ENCODE results near the gene ADAR. TPM values are rescaled to one million over a fixed set of nuclear protein-coding genes. Genes with fewer than 3 reads are reported as not detected.

ADAR gene
- total RNA-seq, 1 donor from 2014 or later = 128 TPM

DNA sequence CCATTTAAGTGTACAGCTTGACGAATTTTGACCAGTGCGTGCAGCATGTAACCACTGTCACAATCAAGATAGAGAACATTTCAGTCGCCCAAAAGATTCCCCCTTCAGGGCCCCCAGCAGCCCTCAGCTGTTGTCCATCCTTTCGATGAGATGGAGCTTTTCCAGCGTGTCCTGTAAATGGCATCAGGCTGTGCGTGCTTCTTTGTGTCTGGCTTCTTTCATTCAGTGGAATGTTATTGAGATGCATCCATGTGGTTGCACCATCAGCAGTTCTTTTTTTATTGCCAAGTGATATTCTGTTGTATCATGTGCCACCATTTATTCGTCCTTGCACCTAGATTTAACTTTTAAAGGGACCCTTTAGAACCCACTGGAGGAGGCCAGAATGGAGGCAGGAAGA lies 71.4 kb downstream of the ADAR start:
- H3K27ac ChIP-seq = no peak overlapping the region
- no peaks in the 10 kb centered on the region for H3K4me1 ChIP-seq

DNA sequence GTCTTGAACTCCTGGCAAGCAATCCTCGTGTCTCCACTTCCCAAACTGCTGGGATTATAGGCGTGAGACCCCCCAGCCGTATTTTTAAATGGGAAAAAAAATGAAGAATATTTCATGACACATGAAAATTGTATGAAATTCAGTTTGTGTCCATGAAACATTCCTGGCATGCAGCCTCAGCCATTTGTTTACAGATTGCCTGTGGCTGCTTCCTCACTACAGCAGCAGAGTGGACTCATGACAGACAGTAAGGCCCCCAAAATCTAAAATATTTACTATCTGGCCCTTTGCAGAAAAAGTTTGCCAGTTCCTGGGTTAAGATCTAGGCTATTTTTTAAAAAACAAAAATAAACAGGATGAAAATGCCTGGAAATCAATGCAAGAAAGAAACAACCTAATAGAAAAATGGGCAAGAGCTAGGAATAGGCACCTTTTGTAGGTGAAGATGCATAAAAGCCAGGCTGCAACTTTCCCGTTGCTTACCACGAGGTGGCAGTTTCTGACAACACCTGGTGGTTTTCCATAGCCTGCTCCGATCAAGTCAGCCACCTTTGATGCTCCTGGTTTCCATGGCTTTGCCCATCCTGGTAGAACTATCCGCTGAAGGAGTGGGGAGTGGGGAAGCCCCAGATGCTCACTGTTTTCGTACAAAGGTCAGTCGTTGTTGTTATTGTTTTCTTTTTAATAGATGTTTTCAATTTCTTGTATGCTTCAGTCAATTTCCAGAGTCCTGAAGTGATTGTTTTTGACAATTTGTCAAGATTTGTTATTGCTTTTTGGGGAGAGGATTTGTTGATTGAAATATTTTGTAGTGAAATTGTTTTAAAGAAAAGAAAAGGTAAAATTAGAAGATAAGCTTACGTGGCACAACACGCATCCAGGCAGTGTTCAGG lies 73.8 kb downstream of the ADAR start:
- Mint-ChIP-seq H3K4me3 (no peak overlapping the region), H3K9me3 (peaks cover 7% of the 10 kb centered on the region), H3K4me1 (peaks cover 4% of the 10 kb centered on the region)

More for the DNA sequence above, 71.4 kb downstream of the ADAR start:
- H3K4me1 Mint-ChIP-seq = peaks cover 7% of the 10 kb centered on the region
- DNase-seq (ENCODE audit: low spot score) = no peak
- Histone ChIP-seq H2AFZ (replicated peaks) (no peak overlapping the region), H3K27me3 (no peaks in the 10 kb centered on the region), H3K79me2 (ENCODE audit: low read depth) (no peaks in the 10 kb centered on the region), H3K4me2 (no peak overlapping the region), H3K9me3 (ENCODE audit: low read depth) (no peaks in the 10 kb centered on the region), H4K20me1 (ENCODE audit: low read depth) (no peaks in the 10 kb centered on the region), H3K36me3 (no peaks in the 10 kb centered on the region), H3F3A (ENCODE audit: low read depth) (no peaks in the 10 kb centered on the region), H3K9ac (no peak overlapping the region), H3K4me3 (no peak overlapping the region)
- no peak overlapping the region for H3K27ac Mint-ChIP-seq
- H3K4me3 Mint-ChIP-seq = no peak overlapping the region
- TF ChIP-seq EZH2 (IDR thresholded peaks at IDR 0.05) (no peak), EZH2phosphoT487 (IDR thresholded peaks at IDR 0.05) (no peak)
- TF ChIP-seq, protein P1, sequence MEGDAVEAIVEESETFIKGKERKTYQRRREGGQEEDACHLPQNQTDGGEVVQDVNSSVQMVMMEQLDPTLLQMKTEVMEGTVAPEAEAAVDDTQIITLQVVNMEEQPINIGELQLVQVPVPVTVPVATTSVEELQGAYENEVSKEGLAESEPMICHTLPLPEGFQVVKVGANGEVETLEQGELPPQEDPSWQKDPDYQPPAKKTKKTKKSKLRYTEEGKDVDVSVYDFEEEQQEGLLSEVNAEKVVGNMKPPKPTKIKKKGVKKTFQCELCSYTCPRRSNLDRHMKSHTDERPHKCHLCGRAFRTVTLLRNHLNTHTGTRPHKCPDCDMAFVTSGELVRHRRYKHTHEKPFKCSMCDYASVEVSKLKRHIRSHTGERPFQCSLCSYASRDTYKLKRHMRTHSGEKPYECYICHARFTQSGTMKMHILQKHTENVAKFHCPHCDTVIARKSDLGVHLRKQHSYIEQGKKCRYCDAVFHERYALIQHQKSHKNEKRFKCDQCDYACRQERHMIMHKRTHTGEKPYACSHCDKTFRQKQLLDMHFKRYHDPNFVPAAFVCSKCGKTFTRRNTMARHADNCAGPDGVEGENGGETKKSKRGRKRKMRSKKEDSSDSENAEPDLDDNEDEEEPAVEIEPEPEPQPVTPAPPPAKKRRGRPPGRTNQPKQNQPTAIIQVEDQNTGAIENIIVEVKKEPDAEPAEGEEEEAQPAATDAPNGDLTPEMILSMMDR (IDR thresholded peaks at IDR 0.05) = no peak
- H3K9me3 Mint-ChIP-seq = peaks cover 7% of the 10 kb centered on the region
- H3K27me3 Mint-ChIP-seq (ENCODE audit: insufficient read depth, low read depth) = peaks cover 13% of the 10 kb centered on the region
- no peaks in the 10 kb centered on the region for H3K36me3 Mint-ChIP-seq

More for the DNA sequence above, 73.8 kb downstream of the ADAR start:
- no peak overlapping the region for H2AFZ ChIP-seq (replicated peaks)
- H3K4me2 ChIP-seq = no peak overlapping the region
- H3F3A ChIP-seq (ENCODE audit: low read depth) = no peaks in the 10 kb centered on the region
- H3K9ac ChIP-seq = no peak overlapping the region
- H3K36me3 Mint-ChIP-seq = no peaks in the 10 kb centered on the region
- DNase-seq (ENCODE audit: low spot score) = peak; percentile 70
- no peaks in the 10 kb centered on the region for H3K27me3 ChIP-seq
- TF ChIP-seq EZH2 (IDR thresholded peaks at IDR 0.05) (no peak), EZH2phosphoT487 (IDR thresholded peaks at IDR 0.05) (no peak)
- TF ChIP-seq, protein P1 (IDR thresholded peaks at IDR 0.05) = peak; percentile 65
- H3K79me2 ChIP-seq (ENCODE audit: low read depth) = no peaks in the 10 kb centered on the region
- H3K27ac ChIP-seq = no peak overlapping the region
- H3K4me1 ChIP-seq = no peaks in the 10 kb centered on the region
- H4K20me1 ChIP-seq (ENCODE audit: low read depth) = no peaks in the 10 kb centered on the region
- H3K4me3 ChIP-seq = no peak overlapping the region
- H3K27ac Mint-ChIP-seq = no peak overlapping the region
- H3K9me3 ChIP-seq (ENCODE audit: low read depth) = no peaks in the 10 kb centered on the region
- H3K36me3 ChIP-seq = no peaks in the 10 kb centered on the region
- H3K27me3 Mint-ChIP-seq (ENCODE audit: insufficient read depth, low read depth) = peaks cover 12% of the 10 kb centered on the region

Other genes with a start within 250 kb of the ADAR start
- 0.09 TPM in 1 of 2 replicates, not detected in the other for gene IL6R, start 202.8 kb downstream of the ADAR start, total RNA-seq (ENCODE audit: low replicate concordance)
- not detected in 2 replicates for gene TDRD10, start 106.0 kb downstream of the ADAR start, total RNA-seq (ENCODE audit: low replicate concordance)
- 0.04 TPM in 1 of 2 replicates, not detected in the other for gene SHE, start 105.8 kb downstream of the ADAR start, total RNA-seq (ENCODE audit: low replicate concordance)
- 36.0 and 96.2 TPM in 2 replicates for gene UBE2Q1, start 49.5 kb downstream of the ADAR start, total RNA-seq (ENCODE audit: low replicate concordance)
- gene CHRNB2, start 40.4 kb downstream of the ADAR start, total RNA-seq (ENCODE audit: low replicate concordance) = 0.11 and 2.3 TPM in 2 replicates